WTC11 (cell line): ENCODE data around the gene EIF6. TPM values are rescaled to one million over a fixed set of nuclear protein-coding genes. Genes with fewer than 3 reads are reported as not detected.

ENCODE experiments used
- ATAC-seq: fragments of 200-7000 bp; cut with Tn5 transposase; 2 replicates; pipeline ENCODE4 v1.10.0; 2021; ENCODE audit warnings: mild to moderate bottlenecking, moderate library complexity
- CTCF ChIA-PET: fragments of 300-600 bp; sonication (Branson Sonifier 250); formaldehyde crosslinking; loops from one replicate; lab custom pipeline; 2021; ENCODE audit warnings: antibody characterized with exemption; lab: Charles Lee
- POLR2A ChIA-PET: fragments of 350-600 bp; sonication (Branson Sonifier 250); formaldehyde crosslinking; loops from one replicate; lab custom pipeline; 2021; ENCODE audit warnings: antibody characterized with exemption; lab: Charles Lee
- DNase-seq: peaks from one replicate; pipeline ENCODE4 v3.0.0; 2021; ENCODE audit warnings: low spot score
- H3K27ac Mint-ChIP-seq: 2 replicates; pipeline ENCODE4 v1.8.0; 2021; ENCODE audit warnings: mixed read lengths
- H3K27me3 Mint-ChIP-seq: 2 replicates; pipeline ENCODE4 v1.8.0; 2021; ENCODE audit warnings: low read depth, mild to moderate bottlenecking, moderate library complexity, mixed read lengths
- H3K36me3 Mint-ChIP-seq: 2 replicates; pipeline ENCODE4 v1.8.0; 2021; ENCODE audit warnings: mixed read lengths
- H3K4me1 Mint-ChIP-seq: 2 replicates; pipeline ENCODE4 v1.8.0; 2022; ENCODE audit warnings: mixed read lengths
- H3K4me3 Mint-ChIP-seq: 2 replicates; pipeline ENCODE4 v1.8.0; 2021; ENCODE audit warnings: mild to moderate bottlenecking, moderate library complexity, mixed read lengths
- H3K9me3 Mint-ChIP-seq: 2 replicates; pipeline ENCODE4 v1.8.0; 2021; ENCODE audit warnings: mixed read lengths
- ETV6 ChIP-seq: sonication (generic); formaldehyde crosslinking; IDR thresholded peaks from 2 replicates; pipeline ENCODE4 v1.8.1; 2022; ENCODE audit warnings: mild to moderate bottlenecking, missing genetic modification reagents
- FOXP1 ChIP-seq: sonication (generic); formaldehyde crosslinking; IDR thresholded peaks from 2 replicates; pipeline ENCODE4 v1.8.0; 2022; ENCODE audit warnings: missing genetic modification reagents, mild to moderate bottlenecking, moderate library complexity, borderline replicate concordance
- GABPB1 ChIP-seq: sonication (generic); formaldehyde crosslinking; IDR thresholded peaks from 2 replicates; pipeline ENCODE4 v1.8.1; 2023; ENCODE audit warnings: mild to moderate bottlenecking, missing genetic modification reagents
- GTF2I ChIP-seq: fragments of 250-450 bp; sonication (Bioruptor Pico); conservative IDR thresholded peaks from 2 replicates; pipeline ENCODE4 v1.4.0; 2021; ENCODE audit warnings: mild to moderate bottlenecking
- MXD4 ChIP-seq: fragments of 250-450 bp; sonication (Bioruptor Pico); IDR thresholded peaks from 2 replicates; pipeline ENCODE4 v1.8.0; 2021; ENCODE audit warnings: mild to moderate bottlenecking, moderate library complexity, borderline replicate concordance
- MYBL2 ChIP-seq: sonication (generic); formaldehyde crosslinking; IDR thresholded peaks from 2 replicates; pipeline ENCODE4 v1.8.1; 2023; ENCODE audit warnings: mild to moderate bottlenecking, moderate library complexity, missing genetic modification reagents
- NFYB ChIP-seq: sonication (generic); formaldehyde crosslinking; conservative IDR thresholded peaks from 2 replicates; pipeline ENCODE4 v1.8.0; 2022; ENCODE audit warnings: low read depth, missing genetic modification reagents
- NR2C2 ChIP-seq: sonication (generic); formaldehyde crosslinking; IDR thresholded peaks from 2 replicates; pipeline ENCODE4 v1.8.0; 2022; ENCODE audit warnings: mild to moderate bottlenecking, missing genetic modification reagents
- PRRX2 ChIP-seq: fragments of 250-450 bp; sonication (Bioruptor Pico); IDR thresholded peaks from 2 replicates; pipeline ENCODE4 v1.8.0; 2021; ENCODE audit warnings: mild to moderate bottlenecking
- SMAD3 ChIP-seq: sonication (generic); formaldehyde crosslinking; IDR thresholded peaks from 2 replicates; pipeline ENCODE4 v1.8.0; 2022; ENCODE audit warnings: missing genetic modification reagents, mild to moderate bottlenecking, borderline replicate concordance
- ZNF121 ChIP-seq: sonication (generic); formaldehyde crosslinking; IDR thresholded peaks from 2 replicates; pipeline ENCODE4 v1.8.0; 2023; ENCODE audit warnings: missing genetic modification reagents
- ZNF219 ChIP-seq: sonication (generic); formaldehyde crosslinking; IDR thresholded peaks from 2 replicates; pipeline ENCODE4 v1.8.0; 2023; ENCODE audit warnings: missing genetic modification reagents, mild to moderate bottlenecking, borderline replicate concordance
- ZNF423 ChIP-seq: fragments of 250-450 bp; sonication (Bioruptor Pico); IDR thresholded peaks from 2 replicates; pipeline ENCODE4 v2.1.2; 2022; ENCODE audit warnings: mild to moderate bottlenecking, moderate library complexity
- ZSCAN18 ChIP-seq: fragments of 250-450 bp; sonication (Bioruptor Pico); IDR thresholded peaks from 2 replicates; pipeline ENCODE4 v2.1.2; 2022; ENCODE audit warnings: mild to moderate bottlenecking, moderate library complexity
- total RNA-seq: library from RNA; stranded (reverse); gene quantifications from 3 replicates; pipeline ENCODE4 v1.2.3, GENCODE V29; 2021
- TF ChIP-seq, protein P1 (sequence below): fragments of 250-450 bp; sonication (Bioruptor Pico); IDR thresholded peaks from 2 replicates; pipeline ENCODE4 v1.8.0; 2021; ENCODE audit warnings: mild to moderate bottlenecking
- TF ChIP-seq, protein P2 (sequence below): fragments of 200-600 bp; IDR thresholded peaks from 2 replicates; pipeline ENCODE4 v1.8.0; 2022; ENCODE audit warnings: antibody characterized with exemption

Gene EIF6
- total RNA-seq, 1 experiment from 2014 or later = 157 TPM

DNA sequence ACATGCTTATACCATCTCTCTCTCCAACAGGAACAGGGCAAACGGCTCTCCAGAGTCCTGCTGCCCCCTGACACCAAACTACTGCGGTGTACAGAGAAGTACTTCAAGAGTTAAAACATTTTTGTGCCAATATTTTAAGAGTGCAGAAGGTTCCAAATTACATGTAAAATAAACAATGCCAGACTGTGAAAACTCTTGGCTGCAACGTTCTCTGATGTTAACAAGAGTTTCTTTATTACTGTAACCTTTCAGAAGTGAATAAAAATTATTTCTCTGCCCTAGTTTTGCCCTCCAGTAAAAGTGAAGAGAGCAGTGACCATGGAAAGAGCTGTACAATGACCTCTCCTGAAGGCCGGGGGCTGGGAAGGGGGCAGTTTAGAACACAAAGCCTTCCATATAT lies 49.0 kb upstream of the EIF6 start:
- Mint-ChIP-seq H3K27ac (no peak overlapping the region), H3K27me3 (no peaks in the 10 kb centered on the region), H3K36me3 (no peaks in the 10 kb centered on the region), H3K9me3 (no peaks in the 10 kb centered on the region), H3K4me1 (peaks cover 11% of the 10 kb centered on the region; the same call in 1 of the 2 replicates), H3K4me3 (no peak overlapping the region)
- ATAC-seq (no peak), DNase-seq (no peak)
- ChIA-PET CTCF (interaction anchor here (1.2 to 5.9 kb wide), 3 partner anchors 9 to 29 kb away, joined by 3 to 102 read pairs (median 7); no protein-coding TSS in a partner anchor), POLR2A (no interaction called here)
- TF ChIP-seq, protein P1, sequence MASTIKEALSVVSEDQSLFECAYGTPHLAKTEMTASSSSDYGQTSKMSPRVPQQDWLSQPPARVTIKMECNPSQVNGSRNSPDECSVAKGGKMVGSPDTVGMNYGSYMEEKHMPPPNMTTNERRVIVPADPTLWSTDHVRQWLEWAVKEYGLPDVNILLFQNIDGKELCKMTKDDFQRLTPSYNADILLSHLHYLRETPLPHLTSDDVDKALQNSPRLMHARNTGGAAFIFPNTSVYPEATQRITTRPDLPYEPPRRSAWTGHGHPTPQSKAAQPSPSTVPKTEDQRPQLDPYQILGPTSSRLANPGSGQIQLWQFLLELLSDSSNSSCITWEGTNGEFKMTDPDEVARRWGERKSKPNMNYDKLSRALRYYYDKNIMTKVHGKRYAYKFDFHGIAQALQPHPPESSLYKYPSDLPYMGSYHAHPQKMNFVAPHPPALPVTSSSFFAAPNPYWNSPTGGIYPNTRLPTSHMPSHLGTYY (CRISPR knock-in tag) = no peak

DNA sequence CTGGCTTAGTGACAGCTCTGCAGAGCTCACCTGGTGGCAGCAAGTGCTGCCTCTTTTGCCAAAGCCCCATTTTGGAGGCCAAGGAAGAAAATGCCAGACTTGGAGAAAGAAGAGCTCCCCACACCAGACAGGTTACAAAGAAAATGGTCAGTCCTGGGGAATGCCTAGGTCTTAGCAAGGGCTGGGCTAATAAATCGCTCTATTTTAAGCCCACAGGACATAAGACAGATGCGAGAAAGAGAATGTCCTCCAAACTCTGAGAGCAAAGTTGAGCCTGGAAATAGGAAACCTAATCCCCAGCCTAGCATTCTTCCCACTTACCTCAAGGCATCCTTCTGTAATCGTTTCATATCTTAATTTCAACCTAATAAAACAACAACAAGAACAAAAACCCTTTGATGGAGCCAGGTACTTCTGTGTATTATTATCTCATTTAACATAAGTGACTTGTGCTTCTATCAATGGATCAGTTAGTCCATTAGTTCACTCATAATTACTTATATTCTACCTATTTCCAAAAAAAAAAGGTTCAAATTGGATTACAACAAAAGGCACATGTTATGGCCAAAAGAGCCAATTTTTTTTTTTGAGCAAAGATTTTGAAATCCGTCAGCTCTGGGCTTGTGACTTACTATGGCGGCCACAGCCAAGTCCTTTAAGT lies 48.1 kb upstream of the EIF6 start:
- H3K36me3 Mint-ChIP-seq = no peaks in the 10 kb centered on the region
- H3K27me3 Mint-ChIP-seq = no peaks in the 10 kb centered on the region
- POLR2A ChIA-PET = no interaction called here
- H3K27ac Mint-ChIP-seq = no peak overlapping the region
- peaks cover 11% of the 10 kb centered on the region; the same call in 1 of the 2 replicates for H3K4me1 Mint-ChIP-seq
- TF ChIP-seq GABPB1 (CRISPR knock-in tag) (no peak), NR2C2 (CRISPR knock-in tag) (no peak), FOXP1 (CRISPR knock-in tag) (no peak), MYBL2 (CRISPR knock-in tag) (no peak), PRRX2 (CRISPR knock-in tag) (no peak), ZSCAN18 (no peak), ZNF423 (no peak), GTF2I (no peak), NFYB (CRISPR knock-in tag) (no peak), ZNF121 (CRISPR knock-in tag) (no peak), ZNF219 (CRISPR knock-in tag) (no peak), ETV6 (CRISPR knock-in tag) (no peak), MXD4 (CRISPR knock-in tag) (no peak)
- TF ChIP-seq, all 79 proteins: peak for 0
- ATAC-seq (no peak), DNase-seq (no peak)
- CTCF ChIA-PET = interaction anchor here (1.2 to 5.9 kb wide), 3 partner anchors 9 to 28 kb away, joined by 3 to 102 read pairs (median 4); no protein-coding TSS in a partner anchor
- Mint-ChIP-seq H3K9me3 (no peaks in the 10 kb centered on the region), H3K4me3 (no peak overlapping the region)

DNA sequence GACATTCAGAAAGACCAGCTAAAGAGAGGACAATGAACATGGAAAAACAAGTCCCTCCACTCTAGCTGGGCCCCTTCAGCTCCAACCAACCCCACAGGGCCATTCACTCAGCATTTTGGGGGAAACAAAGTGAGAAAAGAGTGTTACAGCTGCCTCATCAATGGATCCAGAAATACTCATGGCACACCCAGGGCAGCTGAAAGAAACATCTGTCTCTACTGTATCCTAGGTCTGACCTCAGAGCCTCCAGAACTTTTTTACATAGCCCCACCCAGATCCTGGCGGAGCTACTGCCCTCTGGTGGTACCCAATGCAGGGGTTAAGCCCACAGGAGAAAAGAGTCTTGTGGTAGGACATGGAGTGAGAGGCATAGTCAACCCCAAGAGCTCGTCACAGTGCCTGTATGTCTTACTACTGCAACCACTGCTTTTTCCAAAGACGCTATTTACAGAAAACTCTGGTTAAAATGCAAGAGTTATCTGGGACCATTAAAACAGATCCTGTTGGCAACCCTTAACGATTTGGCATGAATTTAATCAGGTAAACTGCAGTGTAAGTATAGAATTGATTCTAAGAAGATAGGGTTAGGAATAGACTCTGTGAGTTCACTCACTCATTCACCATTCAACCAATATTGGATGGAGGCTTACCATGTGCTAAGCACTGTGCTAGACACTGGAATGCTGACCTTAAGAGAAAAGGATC lies 45.0 kb upstream of the EIF6 start:
- H3K36me3 Mint-ChIP-seq = no peaks in the 10 kb centered on the region
- DNase-seq (peak; percentile 82), ATAC-seq (peak; percentile 99)
- ChIA-PET POLR2A (interaction anchor here (1.1 kb wide), 1 partner anchor 45 kb away, joined by 3 read pairs; the partner anchor contains the start of gene EIF6), CTCF (interaction anchor here (0.5 to 5.9 kb wide), 47 partner anchors 9 to 1646 kb away, joined by 3 to 102 read pairs (median 5); partner anchors contain the start of genes CEP250, EDEM2, EIF6 and FAM83C)
- TF ChIP-seq, protein P2, sequence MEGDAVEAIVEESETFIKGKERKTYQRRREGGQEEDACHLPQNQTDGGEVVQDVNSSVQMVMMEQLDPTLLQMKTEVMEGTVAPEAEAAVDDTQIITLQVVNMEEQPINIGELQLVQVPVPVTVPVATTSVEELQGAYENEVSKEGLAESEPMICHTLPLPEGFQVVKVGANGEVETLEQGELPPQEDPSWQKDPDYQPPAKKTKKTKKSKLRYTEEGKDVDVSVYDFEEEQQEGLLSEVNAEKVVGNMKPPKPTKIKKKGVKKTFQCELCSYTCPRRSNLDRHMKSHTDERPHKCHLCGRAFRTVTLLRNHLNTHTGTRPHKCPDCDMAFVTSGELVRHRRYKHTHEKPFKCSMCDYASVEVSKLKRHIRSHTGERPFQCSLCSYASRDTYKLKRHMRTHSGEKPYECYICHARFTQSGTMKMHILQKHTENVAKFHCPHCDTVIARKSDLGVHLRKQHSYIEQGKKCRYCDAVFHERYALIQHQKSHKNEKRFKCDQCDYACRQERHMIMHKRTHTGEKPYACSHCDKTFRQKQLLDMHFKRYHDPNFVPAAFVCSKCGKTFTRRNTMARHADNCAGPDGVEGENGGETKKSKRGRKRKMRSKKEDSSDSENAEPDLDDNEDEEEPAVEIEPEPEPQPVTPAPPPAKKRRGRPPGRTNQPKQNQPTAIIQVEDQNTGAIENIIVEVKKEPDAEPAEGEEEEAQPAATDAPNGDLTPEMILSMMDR = peak; percentile 58
- no peak for TF ChIP-seq SMAD3 (CRISPR knock-in tag)
- H3K4me1 Mint-ChIP-seq = peaks cover 11% of the 10 kb centered on the region; the same call in 1 of the 2 replicates
- H3K9me3 Mint-ChIP-seq = no peaks in the 10 kb centered on the region
- no peak overlapping the region for H3K4me3 Mint-ChIP-seq
- H3K27ac Mint-ChIP-seq = 0 out of 2 replicates have a peak overlapping the region, but pooled peaks have one; percentile 40
- H3K27me3 Mint-ChIP-seq = no peaks in the 10 kb centered on the region
